Ectodermal cell (in vitro differentiated cells): ENCODE measurements around the gene P3H2. TPM values are rescaled to one million over a fixed set of nuclear protein-coding genes. Genes with fewer than 3 reads are reported as not detected.
"Not testable (repeated sequence)": the region's sequence is repeated elsewhere in the genome, so short reads cannot be mapped to it uniquely, and the experiment has no call there.

Experiments
- H3K27ac ChIP-seq: 2 replicates; pipeline ENCODE4 v1.7.0; 2013; ENCODE audit warnings: mild to moderate bottlenecking, low read depth, low read length; ENCODE audit not compliant: insufficient read depth, poor library complexity, severe bottlenecking
- H3K27me3 ChIP-seq: 2 replicates; pipeline ENCODE4 v1.7.0; 2013; ENCODE audit warnings: mild to moderate bottlenecking, low read length; ENCODE audit not compliant: insufficient read depth, control insufficient read depth, poor library complexity, severe bottlenecking
- H3K36me3 ChIP-seq: one replicate; pipeline ENCODE4 v1.7.0; 2013; ENCODE audit warnings: low read length; ENCODE audit not compliant: control insufficient read depth, insufficient read depth
- H3K4me1 ChIP-seq: one replicate; pipeline ENCODE4 v1.7.0; 2013; ENCODE audit warnings: low read length; ENCODE audit not compliant: control insufficient read depth, insufficient read depth
- H3K4me3 ChIP-seq: 2 replicates; pipeline ENCODE4 v1.7.0; 2013; ENCODE audit warnings: low read depth, low read length, control low read depth; ENCODE audit not compliant: insufficient read depth
- H3K9me3 ChIP-seq: 2 replicates; pipeline ENCODE4 v1.7.0; 2013; ENCODE audit warnings: mild to moderate bottlenecking, low read length, moderate library complexity; ENCODE audit not compliant: control insufficient read depth
- WGBS, 2 experiments: methylation state at CpG; one replicate each; pipeline ENCODE4 v1.1.7; 2013; ENCODE audit warnings: missing lambda C conversion rate in 2 of 2; 5-methylcytosine and 5-hydroxymethylcytosine counted together
- polyA plus RNA-seq, 4 experiments: library from polyadenylated mRNA; stranded (reverse); fragments of 50-300 nt; gene quantifications; one replicate each; pipeline ENCODE4 v1.2.3, GENCODE V29; 2013

The P3H2 gene
- polyA plus RNA-seq (2013, experiment 1 of 4), result 18.4 TPM
- 15.6 TPM for polyA plus RNA-seq (2013, experiment 2 of 4)
- polyA plus RNA-seq (2013, experiment 3 of 4), result 13.2 TPM
- polyA plus RNA-seq (2013, experiment 4 of 4), result 17.3 TPM

- Histone ChIP-seq H3K27me3 (peaks cover 13% of the 10 kb centered on the region), H3K4me3 (peak within 1 kb of the TSS; percentile 77), H3K9me3 (no peaks in the 10 kb centered on the region), H3K36me3 (no peaks in the 10 kb centered on the region), H3K27ac (peak within 1 kb of the TSS; percentile 61), H3K4me1 (peaks cover 10% of the 10 kb centered on the region)
- 0 to 1% methylated on average over 100 of the region's 100 CpGs for WGBS, 2 experiments
These were observed at the start of gene P3H2 for GRCh38 chr3:190120269-190121060. Gene P3H2 (minus strand): TSS chr3:190120897. CDS start chr3:190120731, 166 bp downstream.

GRCh38 chr3:190169877-190170276 is 49.2 kb upstream of the P3H2 start:
- H3K4me3 ChIP-seq, result no peak overlapping the region
- no peaks in the 10 kb centered on the region for H3K36me3 ChIP-seq
- no CpG with 5 or more reads among the region's 2 CpGs for WGBS, 2 experiments
- H3K27ac ChIP-seq, result no peak overlapping the region
- H3K9me3 ChIP-seq, result no peaks in the 10 kb centered on the region
- H3K27me3 ChIP-seq, result no peaks in the 10 kb centered on the region
- H3K4me1 ChIP-seq, result no peaks in the 10 kb centered on the region

- no peak overlapping the region for H3K4me3 ChIP-seq
- no peaks in the 10 kb centered on the region for H3K27me3 ChIP-seq
- H3K9me3 ChIP-seq, result no peaks in the 10 kb centered on the region
- WGBS, 2 experiments, result 85 to 86% methylated on average over 4 of the region's 4 CpGs
- no peak overlapping the region for H3K27ac ChIP-seq
- no peaks in the 10 kb centered on the region for H3K36me3 ChIP-seq
- H3K4me1 ChIP-seq, result no peaks in the 10 kb centered on the region
These were observed 48.5 kb upstream of the P3H2 start for GRCh38 chr3:190169243-190169642.

- WGBS, 2 experiments, result 85% methylated on average over 6 of the region's 6 CpGs
- Histone ChIP-seq H3K4me3 (no peak overlapping the region), H3K9me3 (no peaks in the 10 kb centered on the region), H3K4me1 (no peaks in the 10 kb centered on the region), H3K36me3 (no peaks in the 10 kb centered on the region), H3K27me3 (no peaks in the 10 kb centered on the region), H3K27ac (no peak overlapping the region)
These were observed 47.4 kb upstream of the P3H2 start for GRCh38 chr3:190167936-190168680.

- 91 to 99% methylated on average over 3 to 4 of the region's 4 CpGs for WGBS, 2 experiments
- Histone ChIP-seq H3K4me1 (no peaks in the 10 kb centered on the region), H3K27me3 (no peaks in the 10 kb centered on the region), H3K9me3 (no peaks in the 10 kb centered on the region), H3K4me3 (no peak overlapping the region), H3K36me3 (no peaks in the 10 kb centered on the region), H3K27ac (no peak overlapping the region)
These were observed 46.3 kb upstream of the P3H2 start for GRCh38 chr3:190166948-190167347.

- Histone ChIP-seq H3K27me3 (no peaks in the 10 kb centered on the region), H3K27ac (no peak overlapping the region), H3K36me3 (no peaks in the 10 kb centered on the region), H3K4me3 (no peak overlapping the region), H3K9me3 (no peaks in the 10 kb centered on the region), H3K4me1 (no peaks in the 10 kb centered on the region)
These were observed 44.6 kb upstream of the P3H2 start for GRCh38 chr3:190165253-190165652.

- WGBS, 2 experiments, result 64 to 70% methylated on average over 7 of the region's 9 CpGs
- not testable (repeated sequence) for H3K4me3 ChIP-seq
These were observed 41.3 kb upstream of the P3H2 start for GRCh38 chr3:190162013-190162412.

GRCh38 chr3:190159902-190160435 is 39.3 kb upstream of the P3H2 start:
- no peaks in the 10 kb centered on the region for H3K9me3 ChIP-seq
- no peaks in the 10 kb centered on the region for H3K36me3 ChIP-seq
- H3K4me1 ChIP-seq, result no peaks in the 10 kb centered on the region
- H3K27ac ChIP-seq, result no peak overlapping the region
- H3K4me3 ChIP-seq, result no peak overlapping the region
- H3K27me3 ChIP-seq, result no peaks in the 10 kb centered on the region
- WGBS, 2 experiments, result 89 to 95% methylated on average over 4 of the region's 5 CpGs

More at GRCh38 chr3:190162013-190162412, 41.3 kb upstream of the P3H2 start:
- not testable (repeated sequence) for H3K36me3 ChIP-seq, H3K9me3 ChIP-seq, H3K4me1 ChIP-seq, H3K27ac ChIP-seq, H3K27me3 ChIP-seq

- no peak overlapping the region for H3K4me3 ChIP-seq
- H3K4me1 ChIP-seq, result no peaks in the 10 kb centered on the region
- WGBS, 2 experiments, result 74 to 75% methylated on average over 2 of the region's 2 CpGs
- H3K36me3 ChIP-seq, result no peaks in the 10 kb centered on the region
- H3K27me3 ChIP-seq, result no peaks in the 10 kb centered on the region
- no peak overlapping the region for H3K27ac ChIP-seq
- H3K9me3 ChIP-seq, result no peaks in the 10 kb centered on the region
These were observed 37.6 kb upstream of the P3H2 start for GRCh38 chr3:190158261-190158660.

- 84 to 88% methylated on average over 4 of the region's 4 CpGs for WGBS, 2 experiments
- no peaks in the 10 kb centered on the region for H3K9me3 ChIP-seq
- no peak overlapping the region for H3K4me3 ChIP-seq
- no peaks in the 10 kb centered on the region for H3K27me3 ChIP-seq
- no peaks in the 10 kb centered on the region for H3K36me3 ChIP-seq
- no peaks in the 10 kb centered on the region for H3K4me1 ChIP-seq
- no peak overlapping the region for H3K27ac ChIP-seq
These were observed 35.1 kb upstream of the P3H2 start for GRCh38 chr3:190155752-190156151.
